ENCODE results near the gene MRPS22. TPM values are rescaled to one million over a fixed set of nuclear protein-coding genes. Genes with fewer than 3 reads are reported as not detected.

MRPS22 gene
- total RNA-seq, 1 experiment from 2014 or later = 95.1 TPM

- no peak for DNase-seq (ENCODE audit: low read depth, low spot score)
- no peak overlapping the region for H2AFZ ChIP-seq (ENCODE audit: low read depth, low read length, poor library complexity, severe bottlenecking)
- peaks cover 67 to 88% of the 10 kb centered on the region in 2 experiments for H3K4me1 ChIP-seq (ENCODE audit: control insufficient read depth in 1 of 2, insufficient read depth in 2 of 2, low read length in 2 of 2)
- TF ChIP-seq ELF1 (IDR thresholded peaks at IDR 0.05; ENCODE audit: borderline replicate concordance, low read depth) (no peak), ZNF274 (IDR thresholded peaks at IDR 0.05; ENCODE audit: low read depth, low read length) (no peak), EZH2phosphoT487 (IDR thresholded peaks at IDR 0.05; ENCODE audit: borderline replicate concordance) (no peak), ATF3 (IDR thresholded peaks at IDR 0.05) (no peak), ZBTB33 (IDR thresholded peaks at IDR 0.05; ENCODE audit: extremely low read depth, insufficient replicate concordance, low read length) (no peak), MAX (IDR thresholded peaks at IDR 0.05) (no peak), TCF7L2 (IDR thresholded peaks at IDR 0.05; ENCODE audit: borderline replicate concordance, extremely low read depth, insufficient read depth, insufficient read length) (no peak), RAD21 (IDR thresholded peaks at IDR 0.05; ENCODE audit: low read depth) (no peak), POLR2A (IDR thresholded peaks at IDR 0.05; ENCODE audit: borderline replicate concordance, extremely low read depth, insufficient read depth, insufficient read length) (no peak), FOSL1 (IDR thresholded peaks at IDR 0.05; ENCODE audit: low read depth) (no peak), REST (IDR thresholded peaks at IDR 0.05; ENCODE audit: low read depth) (no peak), SRF (IDR thresholded peaks at IDR 0.05; ENCODE audit: low read depth) (no peak), SP1 (IDR thresholded peaks at IDR 0.05; ENCODE audit: low read depth) (no peak), POLR2AphosphoS5 (IDR thresholded peaks at IDR 0.05; ENCODE audit: low read depth, low read length) (no peak)
- BruUV-seq (replicated peaks) = no TSS peak
- CTCF ChIA-PET = interaction anchor here (1.2 kb wide), 1 partner anchor 360 kb away, joined by 3 read pairs; no protein-coding TSS in a partner anchor
- no peaks in the 10 kb centered on the region for H3K27me3 ChIP-seq (ENCODE audit: insufficient read depth, low read length)
- H3K27ac ChIP-seq (ENCODE audit: low read depth, low read length) = peak overlapping the region; percentile 4; the same call in 1 of the 2 replicates
- H3K9me2 ChIP-seq (ENCODE audit: insufficient read depth) = no peaks in the 10 kb centered on the region
- no peaks in the 10 kb centered on the region; the same call in 1 of the 2 replicates for H3K79me2 ChIP-seq (ENCODE audit: insufficient read depth, low read length)
- H3K9ac ChIP-seq (ENCODE audit: low read length) = no peak overlapping the region
- no peaks in the 10 kb centered on the region for H3K9me3 ChIP-seq (ENCODE audit: control insufficient read depth in 1 of 2, insufficient read depth in 1 of 2, low read depth in 1 of 2, low read length in 2 of 2)
- POLR2A ChIA-PET = interaction anchor here (0.7 to 10.8 kb wide), 2 partner anchors 19 to 23 kb away, joined by 3 to 198 read pairs; no protein-coding TSS in a partner anchor
- intact Hi-C loops (cut with micrococcal nuclease) = no loop called here
- H3K4me3 ChIP-seq (replicated peaks in 1 of 2; ENCODE audit: low read depth in 1 of 2, low read length in 2 of 2) = no peak overlapping the region
- H3K4me2 ChIP-seq (ENCODE audit: low read length) = no peak overlapping the region
- no peak for ATAC-seq
- no peaks in the 10 kb centered on the region for H4K20me1 ChIP-seq (ENCODE audit: insufficient read depth)
- RAD21 ChIA-PET (ENCODE audit: low non-redundant PET in 1 of 2, low total read pairs in 2 of 2, uncharacterized antibody in 2 of 2, unreplicated experiment in 2 of 2) = no interaction called here
- H3K36me3 ChIP-seq (ENCODE audit: control insufficient read depth in 1 of 2, insufficient read depth in 2 of 2, low read length in 2 of 2) = no peaks in the 10 kb centered on the region; a peak in 1 of 4 replicates
Measured at GRCh38 chr3:139296141-139296718, 47.6 kb upstream of the MRPS22 start.

Data from HCT116 (cell line).